AG04449 (cell line): ENCODE data around the gene CHI3L2.

ENCODE experiments used
- CTCF ChIA-PET: fragments of 350-600 bp; formaldehyde crosslinking; extraction: SDS; loops from one replicate; lab custom pipeline; 2021; ENCODE audit warnings: antibody characterized with exemption; lab: Yijun Ruan, JAX
- POLR2A ChIA-PET: fragments of 400-600, 350-600 bp; formaldehyde crosslinking; extraction: SDS; loops from one replicate; lab custom pipeline; 2020; ENCODE audit warnings: antibody characterized with exemption, inconsistent platforms; lab: Yijun Ruan, JAX
- DNase-seq: peaks from one replicate; pipeline ENCODE4 v3.0.0-alpha.2; 2010; ENCODE audit warnings: low read depth, low spot score
- H3K4me3 ChIP-seq: 2 replicates; pipeline ENCODE4 v1.5.1; 2011; ENCODE audit warnings: low read depth, mild to moderate bottlenecking, control low read depth, low read length
- CTCF ChIP-seq: IDR thresholded peaks from one replicate; pipeline ENCODE4 v1.5.1; 2011; ENCODE audit warnings: mild to moderate bottlenecking, moderate library complexity, low read length, control low read depth, inconsistent platforms; ENCODE audit not compliant: insufficient read depth; ENCODE audit errors: missing control alignments

Gene CHI3L2

GRCh38 chr1:111267801-111268508 is 40.4 kb downstream of the CHI3L2 start:
- H3K4me3 ChIP-seq, result no peak overlapping the region
- CTCF ChIA-PET, result no interaction called here
- no peak for DNase-seq
- POLR2A ChIA-PET, result no interaction called here
- no peak for TF ChIP-seq CTCF

GRCh38 chr1:111269825-111270406 is 42.4 kb downstream of the CHI3L2 start:
- ChIA-PET POLR2A (no interaction called here), CTCF (no interaction called here)
- no peak overlapping the region for H3K4me3 ChIP-seq
- no peak for TF ChIP-seq CTCF
- DNase-seq, result no peak

GRCh38 chr1:111270771-111271463 is 43.4 kb downstream of the CHI3L2 start:
- ChIA-PET POLR2A (no interaction called here), CTCF (no interaction called here)
- TF ChIP-seq CTCF, result no peak
- no peak overlapping the region for H3K4me3 ChIP-seq
- DNase-seq, result no peak

- no peak for TF ChIP-seq CTCF
- CTCF ChIA-PET, result no interaction called here
- POLR2A ChIA-PET, result no interaction called here
- DNase-seq, result no peak
- H3K4me3 ChIP-seq, result no peak overlapping the region
Observed at GRCh38 chr1:111271464-111271801, 43.9 kb downstream of the CHI3L2 start.

- no peak for DNase-seq
- H3K4me3 ChIP-seq, result no peak overlapping the region
- ChIA-PET CTCF (no interaction called here), POLR2A (no interaction called here)
- TF ChIP-seq CTCF, result no peak
Observed at GRCh38 chr1:111272081-111272480, 44.6 kb downstream of the CHI3L2 start.

GRCh38 chr1:111274653-111275052 is 47.1 kb downstream of the CHI3L2 start:
- CTCF ChIA-PET, result interaction anchor here (0.9 kb wide), 1 partner anchor 52 kb away, joined by 3 read pairs; no protein-coding TSS in a partner anchor
- H3K4me3 ChIP-seq, result no peak overlapping the region
- POLR2A ChIA-PET, result no interaction called here
- no peak for DNase-seq
- TF ChIP-seq CTCF, result no peak
